ENCODE measurements around the gene AAK1.

Gene AAK1

GRCh38 chr2:69638630-69639029, 4.9 kb downstream of the AAK1 start:
- DNase-seq (ENCODE audit: low spot score), result no peak
- in situ Hi-C loops (cut with MboI; ENCODE audit: low pct_unique_long_range_greater_than_20kb, low sequenced_read_pairs, unreplicated experiment), result no loop called here
- TF ChIP-seq, protein P1, sequence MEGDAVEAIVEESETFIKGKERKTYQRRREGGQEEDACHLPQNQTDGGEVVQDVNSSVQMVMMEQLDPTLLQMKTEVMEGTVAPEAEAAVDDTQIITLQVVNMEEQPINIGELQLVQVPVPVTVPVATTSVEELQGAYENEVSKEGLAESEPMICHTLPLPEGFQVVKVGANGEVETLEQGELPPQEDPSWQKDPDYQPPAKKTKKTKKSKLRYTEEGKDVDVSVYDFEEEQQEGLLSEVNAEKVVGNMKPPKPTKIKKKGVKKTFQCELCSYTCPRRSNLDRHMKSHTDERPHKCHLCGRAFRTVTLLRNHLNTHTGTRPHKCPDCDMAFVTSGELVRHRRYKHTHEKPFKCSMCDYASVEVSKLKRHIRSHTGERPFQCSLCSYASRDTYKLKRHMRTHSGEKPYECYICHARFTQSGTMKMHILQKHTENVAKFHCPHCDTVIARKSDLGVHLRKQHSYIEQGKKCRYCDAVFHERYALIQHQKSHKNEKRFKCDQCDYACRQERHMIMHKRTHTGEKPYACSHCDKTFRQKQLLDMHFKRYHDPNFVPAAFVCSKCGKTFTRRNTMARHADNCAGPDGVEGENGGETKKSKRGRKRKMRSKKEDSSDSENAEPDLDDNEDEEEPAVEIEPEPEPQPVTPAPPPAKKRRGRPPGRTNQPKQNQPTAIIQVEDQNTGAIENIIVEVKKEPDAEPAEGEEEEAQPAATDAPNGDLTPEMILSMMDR (IDR thresholded peaks at IDR 0.05; ENCODE audit: extremely low read depth, insufficient read depth, missing control alignments), result no peak

- TF ChIP-seq, protein P1 (IDR thresholded peaks at IDR 0.05; ENCODE audit: extremely low read depth, insufficient read depth, missing control alignments), result no peak
- in situ Hi-C loops (cut with MboI; ENCODE audit: low pct_unique_long_range_greater_than_20kb, low sequenced_read_pairs, unreplicated experiment), result no loop called here
- DNase-seq (ENCODE audit: low spot score), result no peak
Observed at GRCh38 chr2:69637923-69638322, 5.6 kb downstream of the AAK1 start.

- DNase-seq (ENCODE audit: low spot score), result no peak
- TF ChIP-seq, protein P1 (IDR thresholded peaks at IDR 0.05; ENCODE audit: extremely low read depth, insufficient read depth, missing control alignments), result no peak
- in situ Hi-C loops (cut with MboI; ENCODE audit: low pct_unique_long_range_greater_than_20kb, low sequenced_read_pairs, unreplicated experiment), result no loop called here
Observed at GRCh38 chr2:69636395-69636794, 7.1 kb downstream of the AAK1 start.

- TF ChIP-seq, protein P1 (IDR thresholded peaks at IDR 0.05; ENCODE audit: extremely low read depth, insufficient read depth, missing control alignments), result no peak
- no peak for DNase-seq (ENCODE audit: low spot score)
- in situ Hi-C loops (cut with MboI; ENCODE audit: low pct_unique_long_range_greater_than_20kb, low sequenced_read_pairs, unreplicated experiment), result no loop called here
Observed at GRCh38 chr2:69635432-69635831, 8.1 kb downstream of the AAK1 start.

DNA sequence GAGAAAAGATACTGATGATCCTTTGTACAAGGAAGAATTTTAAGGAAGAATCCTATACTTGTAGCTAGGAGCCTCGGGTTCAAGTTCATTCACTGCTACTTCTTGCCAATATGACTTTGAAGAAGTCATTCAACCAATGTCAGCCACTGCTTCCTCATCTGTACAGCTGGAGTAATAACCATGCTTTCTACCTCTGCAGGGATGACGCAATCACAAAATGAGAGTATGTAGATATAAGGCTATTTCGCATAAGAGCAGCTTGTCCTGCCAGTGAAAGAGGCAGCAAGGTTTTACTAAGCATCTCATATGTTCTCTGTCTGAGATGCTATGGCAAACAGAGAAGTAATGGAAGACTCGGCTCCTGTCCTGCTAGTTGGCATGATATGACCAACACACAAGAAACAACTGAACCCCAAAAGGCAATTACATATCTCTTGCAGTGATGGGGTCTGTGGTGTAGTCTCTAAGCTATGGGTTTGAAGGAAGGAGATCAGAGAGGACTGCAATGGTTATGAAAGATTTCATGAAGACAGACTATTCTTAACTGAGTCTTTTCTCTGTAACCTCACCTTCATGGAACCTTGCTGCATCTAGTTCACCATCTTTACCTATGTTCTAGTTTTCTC, 9.2 kb downstream of the AAK1 start:
- DNase-seq (ENCODE audit: low spot score), result no peak
- TF ChIP-seq, protein P1 (IDR thresholded peaks at IDR 0.05; ENCODE audit: extremely low read depth, insufficient read depth, missing control alignments), result no peak
- in situ Hi-C loops (cut with MboI; ENCODE audit: low pct_unique_long_range_greater_than_20kb, low sequenced_read_pairs, unreplicated experiment), result no loop called here

- TF ChIP-seq, protein P1 (IDR thresholded peaks at IDR 0.05; ENCODE audit: extremely low read depth, insufficient read depth, missing control alignments), result no peak
- in situ Hi-C loops (cut with MboI; ENCODE audit: low pct_unique_long_range_greater_than_20kb, low sequenced_read_pairs, unreplicated experiment), result no loop called here
- DNase-seq (ENCODE audit: low spot score), result no peak
Observed at GRCh38 chr2:69631402-69631801, 12.1 kb downstream of the AAK1 start.
